Liver (tissue), 3 donors: Measurements from ENCODE around the gene PRPSAP1.
"Not testable (repeated sequence)": the region's sequence is repeated elsewhere in the genome, so short reads cannot be mapped to it uniquely, and the experiment has no call there.

Source experiments
- ATF3 ChIP-seq: IDR thresholded peaks from 2 replicates; pipeline ENCODE4 v1.6.1; 2016; ENCODE audit warnings: antibody characterized with exemption
- CTCF ChIP-seq: fragments of 150-350 bp; IDR thresholded peaks from 2 replicates; pipeline ENCODE4 v1.5.1; 2017; ENCODE audit warnings: improper control_type of control experiment, low read depth, low read length; ENCODE audit not compliant: missing input control
- FOXA1 ChIP-seq: IDR thresholded peaks from 2 replicates; pipeline ENCODE4 v1.6.1; 2016; ENCODE audit warnings: antibody characterized with exemption
- FOXA2 ChIP-seq: IDR thresholded peaks from 2 replicates; pipeline ENCODE4 v1.6.1; 2016; ENCODE audit warnings: antibody characterized with exemption
- HNF4A ChIP-seq, 2 donors: conservative IDR thresholded peaks; 2 replicates each; pipeline ENCODE4 v1.6.1; 2016; ENCODE audit warnings: antibody characterized with exemption in 2 of 2, mild to moderate bottlenecking in 2 of 2
- MAX ChIP-seq: IDR thresholded peaks from 2 replicates; pipeline ENCODE4 v1.6.1; 2016; ENCODE audit warnings: antibody characterized with exemption
- RAD21 ChIP-seq, 2 donors: IDR thresholded peaks; 2 replicates each; pipeline ENCODE4 v1.6.1; 2016; ENCODE audit warnings: antibody characterized with exemption in 2 of 2, mild to moderate bottlenecking in 2 of 2
- REST ChIP-seq: IDR thresholded peaks from 2 replicates; pipeline ENCODE4 v1.6.1; 2016; ENCODE audit warnings: antibody characterized with exemption, mild to moderate bottlenecking
- SP1 ChIP-seq: IDR thresholded peaks from 2 replicates; pipeline ENCODE4 v1.6.1; 2018; ENCODE audit warnings: antibody characterized with exemption, mild to moderate bottlenecking
- YY1 ChIP-seq: IDR thresholded peaks from 2 replicates; pipeline ENCODE4 v1.6.1; 2016; ENCODE audit warnings: antibody characterized with exemption, mild to moderate bottlenecking
- ZBTB33 ChIP-seq: IDR thresholded peaks from 2 replicates; pipeline ENCODE4 v1.6.1; 2016; ENCODE audit warnings: antibody characterized with exemption
- donor health status: healthy.
- donor health status: healthy.

- not testable (repeated sequence) for TF ChIP-seq CTCF; SP1; MAX; RAD21 (IDR thresholded peaks at IDR 0.05); FOXA2; ZBTB33; REST; HNF4A (conservative IDR thresholded peaks at IDR 0.05); FOXA1; YY1; ATF3
These were observed 6.8 kb downstream of the PRPSAP1 start for GRCh38 chr17:76346936-76347335.
